GM12891 (cell line): ENCODE measurements around the gene TPD52L2.

ENCODE experiments used
- PAX5 ChIP-seq: IDR thresholded peaks from 2 replicates; pipeline ENCODE4 v1.6.1; 2011; ENCODE audit warnings: low read length, moderate library complexity, mild to moderate bottlenecking; ENCODE audit not compliant: insufficient read depth, severe bottlenecking
- POLR2A ChIP-seq: IDR thresholded peaks from 2 replicates; pipeline ENCODE4 v1.6.1; 2011; ENCODE audit warnings: low read depth, low read length, control low read depth
- POLR2AphosphoS5 ChIP-seq: IDR thresholded peaks from 2 replicates; pipeline ENCODE4 v1.6.1; 2011; ENCODE audit warnings: low read depth, low read length, control low read depth
- POU2F2 ChIP-seq: IDR thresholded peaks from 2 replicates; pipeline ENCODE4 v1.6.1; 2011; ENCODE audit warnings: low read depth, mild to moderate bottlenecking, control low read depth, low read length, moderate library complexity
- SPI1 ChIP-seq: IDR thresholded peaks from 2 replicates; pipeline ENCODE4 v1.6.1; 2011; ENCODE audit warnings: low read depth, low read length, control low read depth
- TAF1 ChIP-seq: IDR thresholded peaks from 2 replicates; pipeline ENCODE4 v1.6.1; 2011; ENCODE audit warnings: low read depth, low read length, control low read depth

DNA sequence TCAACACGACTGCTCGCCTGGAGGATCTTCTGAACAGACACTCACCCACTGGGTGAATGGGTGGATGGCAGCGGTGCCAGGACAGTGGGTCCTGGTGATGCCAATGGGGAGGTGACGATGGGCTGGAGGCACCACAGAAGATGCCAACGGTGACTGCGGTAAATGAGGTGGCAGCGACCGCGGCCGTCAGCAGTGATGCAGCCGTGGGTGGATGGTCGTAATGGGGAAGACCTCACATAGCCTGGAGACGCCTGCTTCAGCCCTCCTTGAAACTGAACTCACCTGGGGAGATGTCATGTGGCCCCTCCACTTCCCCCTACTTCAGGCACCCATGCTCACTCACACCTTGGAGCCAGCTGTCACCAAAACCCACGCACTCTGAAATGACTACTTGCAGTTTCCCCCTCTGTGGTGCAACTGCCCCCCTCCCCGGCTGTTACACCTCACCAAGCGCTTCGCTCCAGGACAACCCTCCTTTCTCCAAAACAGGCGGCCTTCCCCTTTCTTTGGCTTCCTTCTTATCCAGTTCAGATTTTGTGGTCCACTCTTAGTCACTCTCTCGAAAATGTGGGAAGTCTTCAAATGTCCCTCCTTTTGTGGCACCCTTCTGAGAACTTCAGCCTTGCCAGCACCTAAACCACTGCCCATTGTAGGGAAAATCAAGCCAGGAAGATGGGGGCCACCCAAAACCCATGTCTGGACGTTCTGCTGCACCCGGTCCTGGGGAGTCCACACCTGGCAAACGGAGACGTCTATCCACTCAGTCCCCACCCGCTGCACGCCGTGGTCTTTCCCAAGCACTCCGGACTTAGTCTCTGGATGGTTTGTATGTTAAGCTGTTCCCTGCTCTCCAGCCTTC lies 14.2 kb upstream of the TPD52L2 start:
- no peak for TF ChIP-seq POLR2A
- TF ChIP-seq PAX5: peak; percentile 44
- peak; percentile 59; the same call in 1 of the 2 replicates for TF ChIP-seq POU2F2
- no peak for TF ChIP-seq TAF1
- peak; percentile 61; the same call in 1 of the 2 replicates for TF ChIP-seq POLR2AphosphoS5
- peak; percentile 84 for TF ChIP-seq SPI1
